Measurements from ENCODE around the gene KLHL35. TPM values are rescaled to one million over a fixed set of nuclear protein-coding genes. Genes with fewer than 3 reads are reported as not detected.
A peak's percentile ranks its signal among the peaks of the same experiment; 100 is the strongest.
"Not testable (repeated sequence)": the region's sequence is repeated elsewhere in the genome, so short reads cannot be mapped to it uniquely, and the experiment has no call there.

The KLHL35 gene
- total RNA-seq, 1 donor from 2014 or later = 2.6 TPM

GRCh38 chr11:75424396-75424795, 8.6 kb downstream of the KLHL35 start:
- DNase-seq (ENCODE audit: low read depth, low spot score) = no peak

GRCh38 chr11:75423721-75424120, 9.3 kb downstream of the KLHL35 start:
- DNase-seq (ENCODE audit: low read depth, low spot score) = no peak

- DNase-seq (ENCODE audit: low read depth, low spot score) = no peak
These were observed 10.5 kb downstream of the KLHL35 start for GRCh38 chr11:75422248-75423231.

GRCh38 chr11:75421902-75422247, 11.1 kb downstream of the KLHL35 start:
- DNase-seq (ENCODE audit: low read depth, low spot score) = no peak

- no peak for DNase-seq (ENCODE audit: low read depth, low spot score)
These were observed 11.9 kb downstream of the KLHL35 start for GRCh38 chr11:75421035-75421602.

- DNase-seq (ENCODE audit: low read depth, low spot score) = no peak
These were observed 12.6 kb downstream of the KLHL35 start for GRCh38 chr11:75420224-75421034.

GRCh38 chr11:75413864-75414263, 19.1 kb downstream of the KLHL35 start:
- no peak for DNase-seq (ENCODE audit: low read depth, low spot score)

GRCh38 chr11:75413146-75413545, 19.9 kb downstream of the KLHL35 start:
- DNase-seq (ENCODE audit: low read depth, low spot score) = not testable (repeated sequence)

GRCh38 chr11:75409971-75410370, 23.0 kb downstream of the KLHL35 start:
- not testable (repeated sequence) for DNase-seq (ENCODE audit: low read depth, low spot score)

- no peak for DNase-seq (ENCODE audit: low read depth, low spot score)
These were observed 24.1 kb downstream of the KLHL35 start for GRCh38 chr11:75408957-75409219.

- peak; percentile 79 for DNase-seq (ENCODE audit: low read depth, low spot score)
These were observed 26.6 kb downstream of the KLHL35 start for GRCh38 chr11:75406338-75406777.

GRCh38 chr11:75403983-75404658, 28.9 kb downstream of the KLHL35 start:
- DNase-seq (ENCODE audit: low read depth, low spot score) = no peak

- DNase-seq (ENCODE audit: low read depth, low spot score) = no peak
These were observed 30.0 kb downstream of the KLHL35 start for GRCh38 chr11:75403037-75403436.

- DNase-seq (ENCODE audit: low read depth, low spot score) = no peak
These were observed 30.8 kb downstream of the KLHL35 start for GRCh38 chr11:75402002-75402773.

- DNase-seq (ENCODE audit: low read depth, low spot score) = no peak
These were observed 32.7 kb downstream of the KLHL35 start for GRCh38 chr11:75400146-75400865.

GRCh38 chr11:75399344-75400145, 33.5 kb downstream of the KLHL35 start, which contains the start of gene RPS3:
Gene RPS3 (plus strand): TSS chr11:75399518. CDS start chr11:75399548, 30 bp downstream.
- peak; percentile 78 for DNase-seq (ENCODE audit: low read depth, low spot score)

GRCh38 chr11:75398906-75399305, 34.1 kb downstream of the KLHL35 start:
- no peak for DNase-seq (ENCODE audit: low read depth, low spot score)

GRCh38 chr11:75394085-75394840, 38.7 kb downstream of the KLHL35 start:
- no peak for DNase-seq (ENCODE audit: low read depth, low spot score)

Measured in pulmonary artery endothelial cell (primary cell).